GM12872 (cell line): ENCODE results near the gene FBRSL1.

Experiments used
- CTCF ChIP-seq: IDR thresholded peaks from 3 replicates; pipeline ENCODE4 v1.5.1; 2011; ENCODE audit warnings: low read depth, mild to moderate bottlenecking, low read length, moderate library complexity; ENCODE audit not compliant: insufficient read depth

FBRSL1 gene

GRCh38 chr12:132489602-132490266, at the start of gene FBRSL1:
TSS of gene FBRSL1 (plus strand) at chr12:132490151.
- TF ChIP-seq CTCF, result no peak

- TF ChIP-seq CTCF, result no peak
Observed at GRCh38 chr12:132441871-132442863, 47.8 kb upstream of the FBRSL1 start.

- TF ChIP-seq CTCF, result no peak
Observed at GRCh38 chr12:132443091-132443490, 46.9 kb upstream of the FBRSL1 start.

- TF ChIP-seq CTCF, result no peak
Observed at GRCh38 chr12:132444283-132444682, 45.7 kb upstream of the FBRSL1 start.

GRCh38 chr12:132444957-132445883, 44.7 kb upstream of the FBRSL1 start:
- TF ChIP-seq CTCF, result no peak

- no peak for TF ChIP-seq CTCF
Observed at GRCh38 chr12:132445884-132446632, 43.9 kb upstream of the FBRSL1 start.
